Measurements from ENCODE around the gene SYNGR3.

Gene SYNGR3

GRCh38 chr16:2037115-2037514 is 47.3 kb downstream of the SYNGR3 start:
- Histone ChIP-seq H3K36me3 (ENCODE audit: control insufficient read depth in 2 of 2, insufficient read depth in 2 of 2, low read length in 2 of 2) (peaks cover 3 to 6% of the 10 kb centered on the region in 2 donors), H3K27ac (ENCODE audit: low read depth in 2 of 2, low read length in 2 of 2) (peak overlapping the region; percentile 75 to 81), H3K4me3 (ENCODE audit: low read length in 2 of 2) (no peak overlapping the region), H3K9ac (ENCODE audit: low read depth in 1 of 2, low read length in 2 of 2) (no peak overlapping the region), H3K9me3 (ENCODE audit: control insufficient read depth in 2 of 2, low read length in 2 of 2) (no peaks in the 10 kb centered on the region), H3K27me3 (ENCODE audit: control insufficient read depth in 2 of 2, insufficient read depth in 2 of 2, low read length in 2 of 2) (no peaks in the 10 kb centered on the region), H3K4me1 (ENCODE audit: control insufficient read depth in 2 of 2, insufficient read depth in 2 of 2, low read length in 2 of 2) (peaks cover 59 to 62% of the 10 kb centered on the region in 2 donors)

DNA sequence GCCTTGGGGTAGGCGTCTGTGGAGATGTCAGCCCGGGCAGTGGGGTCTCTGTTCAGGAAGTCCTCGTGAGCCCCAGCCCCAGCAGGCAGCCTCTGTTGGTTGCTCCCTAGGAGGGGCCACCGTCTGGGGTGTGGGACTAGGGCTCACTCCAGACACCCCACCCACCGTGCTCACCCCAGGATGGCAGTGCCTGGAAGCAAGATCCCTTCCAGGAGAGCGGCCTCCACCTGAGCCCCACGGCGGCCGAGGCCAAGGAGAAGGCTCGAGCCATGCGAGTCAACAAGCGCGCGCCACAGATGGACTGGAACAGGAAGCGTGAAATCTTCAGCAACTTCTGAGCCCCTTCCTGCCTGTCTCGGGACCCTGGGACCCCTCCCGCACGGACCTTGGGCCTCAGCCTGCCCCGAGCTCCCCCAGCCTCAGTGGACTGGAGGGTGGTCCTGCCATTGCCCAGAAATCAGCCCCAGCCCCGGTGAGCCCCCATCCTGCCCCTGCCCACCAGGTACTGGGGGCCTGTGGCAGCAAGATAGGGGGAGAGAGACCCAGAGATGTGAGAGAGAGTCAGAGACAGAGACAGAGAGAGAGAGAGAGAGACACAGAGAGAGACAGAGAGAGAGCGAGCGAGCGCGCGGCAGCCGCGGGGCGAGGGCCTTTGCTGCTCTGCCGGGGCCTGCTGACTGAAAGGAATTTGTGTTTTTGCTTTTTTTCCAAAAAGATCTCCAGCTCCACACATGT is 48.0 kb downstream of the SYNGR3 start:
- H3K9ac ChIP-seq (ENCODE audit: low read depth in 1 of 2, low read length in 2 of 2): peak overlapping the region in 1 of 2 donors; percentile 51

DNA sequence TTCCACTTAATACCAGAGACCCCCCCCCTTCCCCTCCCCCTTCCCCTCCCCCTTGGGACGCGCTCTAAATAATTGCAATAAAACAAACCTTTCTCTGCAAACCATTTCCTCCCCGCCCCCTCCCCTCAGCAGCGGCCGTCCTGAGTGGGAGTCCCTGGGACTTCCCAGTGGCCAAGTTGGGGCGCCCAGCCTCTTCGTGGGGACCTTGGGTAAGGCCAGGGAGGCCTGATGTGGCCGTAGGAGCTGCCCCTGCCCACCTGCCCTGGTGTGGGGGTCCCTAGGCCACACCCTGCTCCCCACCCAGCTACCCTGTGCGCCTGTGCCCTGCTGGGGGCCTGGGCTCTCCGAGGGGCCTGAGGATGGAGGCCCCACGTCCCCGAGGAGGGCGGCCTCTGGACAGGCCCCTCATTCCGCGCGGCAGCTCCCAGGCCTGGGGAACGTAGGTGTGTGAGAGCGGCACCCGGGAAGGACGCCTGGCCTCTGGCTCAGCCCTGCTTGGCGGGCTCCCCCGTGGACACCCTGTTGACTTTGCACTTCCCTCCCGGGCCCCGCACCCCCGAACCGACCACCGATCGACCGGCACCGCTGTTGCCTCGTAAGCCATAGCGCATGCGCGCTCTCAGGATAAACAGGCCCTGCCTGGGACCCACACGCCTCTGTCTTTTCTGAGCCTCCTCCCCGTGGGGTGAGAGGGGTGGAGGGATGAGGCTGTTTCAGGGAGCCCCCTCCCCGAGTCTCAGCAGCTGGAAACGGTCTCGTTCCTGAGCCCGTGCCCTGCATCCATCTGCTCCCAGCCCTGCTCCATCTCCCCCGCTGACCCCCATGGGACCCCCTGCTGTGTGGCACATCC is 48.8 kb downstream of the SYNGR3 start:
- Histone ChIP-seq H3K27me3 (ENCODE audit: control insufficient read depth in 2 of 2, insufficient read depth in 2 of 2, low read length in 2 of 2) (no peaks in the 10 kb centered on the region), H3K4me3 (ENCODE audit: low read length in 2 of 2) (peak overlapping the region in 1 of 2 donors; percentile 35), H3K9me3 (ENCODE audit: control insufficient read depth in 2 of 2, low read length in 2 of 2) (no peaks in the 10 kb centered on the region), H3K36me3 (ENCODE audit: control insufficient read depth in 2 of 2, insufficient read depth in 2 of 2, low read length in 2 of 2) (peaks cover 3 to 6% of the 10 kb centered on the region in 2 donors), H3K4me1 (ENCODE audit: control insufficient read depth in 2 of 2, insufficient read depth in 2 of 2, low read length in 2 of 2) (peaks cover 64 to 72% of the 10 kb centered on the region in 2 donors), H3K9ac (ENCODE audit: low read depth in 1 of 2, low read length in 2 of 2) (peak overlapping the region in 1 of 2 donors; percentile 57), H3K27ac (ENCODE audit: low read depth in 2 of 2, low read length in 2 of 2) (peak overlapping the region; percentile 84 to 85)

More for the DNA sequence above, 48.0 kb downstream of the SYNGR3 start:
- no peak overlapping the region for H3K4me3 ChIP-seq (ENCODE audit: low read length in 2 of 2)
- peaks cover 59 to 67% of the 10 kb centered on the region in 2 donors for H3K4me1 ChIP-seq (ENCODE audit: control insufficient read depth in 2 of 2, insufficient read depth in 2 of 2, low read length in 2 of 2)
- H3K36me3 ChIP-seq (ENCODE audit: control insufficient read depth in 2 of 2, insufficient read depth in 2 of 2, low read length in 2 of 2): peaks cover 3 to 6% of the 10 kb centered on the region in 2 donors
- no peaks in the 10 kb centered on the region for H3K9me3 ChIP-seq (ENCODE audit: control insufficient read depth in 2 of 2, low read length in 2 of 2)
- no peaks in the 10 kb centered on the region for H3K27me3 ChIP-seq (ENCODE audit: control insufficient read depth in 2 of 2, insufficient read depth in 2 of 2, low read length in 2 of 2)
- peak overlapping the region; percentile 75 to 81 for H3K27ac ChIP-seq (ENCODE audit: low read depth in 2 of 2, low read length in 2 of 2)

GRCh38 chr16:2039274-2040031 is 49.7 kb downstream of the SYNGR3 start:
- Histone ChIP-seq H3K4me3 (ENCODE audit: low read length in 2 of 2) (peak overlapping the region in 1 of 2 donors; percentile 35), H3K4me1 (ENCODE audit: control insufficient read depth in 2 of 2, insufficient read depth in 2 of 2, low read length in 2 of 2) (peaks cover 72 to 75% of the 10 kb centered on the region in 2 donors), H3K27ac (ENCODE audit: low read depth in 2 of 2, low read length in 2 of 2) (peak overlapping the region; percentile 84 to 85), H3K36me3 (ENCODE audit: control insufficient read depth in 2 of 2, insufficient read depth in 2 of 2, low read length in 2 of 2) (peaks cover 3 to 6% of the 10 kb centered on the region in 2 donors), H3K9me3 (ENCODE audit: control insufficient read depth in 2 of 2, low read length in 2 of 2) (no peaks in the 10 kb centered on the region), H3K27me3 (ENCODE audit: control insufficient read depth in 2 of 2, insufficient read depth in 2 of 2, low read length in 2 of 2) (no peaks in the 10 kb centered on the region), H3K9ac (ENCODE audit: low read depth in 1 of 2, low read length in 2 of 2) (peak overlapping the region in 1 of 2 donors; percentile 57)

GRCh38 chr16:2040041-2040786 is 50.4 kb downstream of the SYNGR3 start:
- Histone ChIP-seq H3K36me3 (ENCODE audit: control insufficient read depth in 2 of 2, insufficient read depth in 2 of 2, low read length in 2 of 2) (peaks cover 3 to 6% of the 10 kb centered on the region in 2 donors), H3K27me3 (ENCODE audit: control insufficient read depth in 2 of 2, insufficient read depth in 2 of 2, low read length in 2 of 2) (no peaks in the 10 kb centered on the region), H3K9me3 (ENCODE audit: control insufficient read depth in 2 of 2, low read length in 2 of 2) (no peaks in the 10 kb centered on the region), H3K9ac (ENCODE audit: low read depth in 1 of 2, low read length in 2 of 2) (peak overlapping the region in 1 of 2 donors; percentile 57), H3K4me1 (ENCODE audit: control insufficient read depth in 2 of 2, insufficient read depth in 2 of 2, low read length in 2 of 2) (peaks cover 67 to 74% of the 10 kb centered on the region in 2 donors), H3K4me3 (ENCODE audit: low read length in 2 of 2) (no peak overlapping the region), H3K27ac (ENCODE audit: low read depth in 2 of 2, low read length in 2 of 2) (peak overlapping the region; percentile 84 to 85)

- no peaks in the 10 kb centered on the region for H3K9me3 ChIP-seq (ENCODE audit: control insufficient read depth in 2 of 2, low read length in 2 of 2)
- no peak overlapping the region for H3K4me3 ChIP-seq (ENCODE audit: low read length in 2 of 2)
- H3K36me3 ChIP-seq (ENCODE audit: control insufficient read depth in 2 of 2, insufficient read depth in 2 of 2, low read length in 2 of 2): peaks cover 3 to 6% of the 10 kb centered on the region in 2 donors
- H3K27ac ChIP-seq (ENCODE audit: low read depth in 2 of 2, low read length in 2 of 2): peak overlapping the region; percentile 84 to 85
- peak overlapping the region in 1 of 2 donors; percentile 37 for H3K9ac ChIP-seq (ENCODE audit: low read depth in 1 of 2, low read length in 2 of 2)
- H3K27me3 ChIP-seq (ENCODE audit: control insufficient read depth in 2 of 2, insufficient read depth in 2 of 2, low read length in 2 of 2): no peaks in the 10 kb centered on the region
- H3K4me1 ChIP-seq (ENCODE audit: control insufficient read depth in 2 of 2, insufficient read depth in 2 of 2, low read length in 2 of 2): peaks cover 61 to 73% of the 10 kb centered on the region in 2 donors
Observed at GRCh38 chr16:2040787-2041522, 51.2 kb downstream of the SYNGR3 start.

DNA sequence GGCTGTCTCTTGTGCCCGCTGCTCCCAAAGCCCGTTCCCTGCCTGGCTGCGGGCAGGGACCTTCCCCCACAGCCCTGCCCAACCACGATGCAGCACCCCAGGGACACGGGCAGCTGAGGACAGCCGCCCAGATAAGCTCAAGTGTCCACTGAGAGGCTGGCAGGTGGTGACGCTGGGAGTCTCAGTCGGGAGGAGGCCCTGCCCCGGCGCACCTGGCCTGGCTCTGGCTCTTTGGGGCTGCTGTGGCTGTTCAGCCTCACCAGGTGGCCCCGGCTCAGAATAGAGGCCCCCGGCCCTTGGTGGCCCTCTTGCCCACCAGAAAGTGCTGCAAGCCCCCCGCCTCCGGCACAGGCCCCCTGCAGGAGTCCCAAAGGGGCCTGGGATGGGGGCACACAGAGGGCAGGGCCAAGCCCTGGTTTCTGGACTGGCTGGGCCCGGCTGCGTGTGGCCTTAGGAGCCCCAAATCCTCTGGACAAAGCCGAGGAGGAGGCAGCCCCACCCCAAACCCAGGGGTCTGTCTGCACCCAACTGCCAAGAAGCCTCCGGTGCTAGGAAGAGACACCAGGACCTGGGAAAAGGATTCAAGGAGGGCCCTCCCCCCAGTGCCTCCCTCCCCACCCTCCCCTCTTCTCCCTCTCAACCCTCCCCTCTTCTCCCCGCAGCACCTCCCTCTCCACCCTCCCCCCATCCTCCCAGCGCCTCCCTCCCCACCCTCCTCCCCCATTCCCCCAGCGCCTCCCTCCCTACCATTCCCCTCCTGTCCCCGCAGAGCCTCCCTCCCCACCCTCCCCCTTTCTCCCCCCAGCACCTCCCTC is 52.6 kb downstream of the SYNGR3 start:
- Histone ChIP-seq H3K27me3 (ENCODE audit: control insufficient read depth in 2 of 2, insufficient read depth in 2 of 2, low read length in 2 of 2) (no peaks in the 10 kb centered on the region), H3K9ac (ENCODE audit: low read depth in 1 of 2, low read length in 2 of 2) (peak overlapping the region in 1 of 2 donors; percentile 61), H3K27ac (ENCODE audit: low read depth in 2 of 2, low read length in 2 of 2) (peak overlapping the region; percentile 87 to 90), H3K4me1 (ENCODE audit: control insufficient read depth in 2 of 2, insufficient read depth in 2 of 2, low read length in 2 of 2) (peaks cover 62 to 79% of the 10 kb centered on the region in 2 donors), H3K4me3 (ENCODE audit: low read length in 2 of 2) (no peak overlapping the region), H3K36me3 (ENCODE audit: control insufficient read depth in 2 of 2, insufficient read depth in 2 of 2, low read length in 2 of 2) (peaks cover 0 to 1% of the 10 kb centered on the region in 2 donors), H3K9me3 (ENCODE audit: control insufficient read depth in 2 of 2, low read length in 2 of 2) (no peaks in the 10 kb centered on the region)

DNA sequence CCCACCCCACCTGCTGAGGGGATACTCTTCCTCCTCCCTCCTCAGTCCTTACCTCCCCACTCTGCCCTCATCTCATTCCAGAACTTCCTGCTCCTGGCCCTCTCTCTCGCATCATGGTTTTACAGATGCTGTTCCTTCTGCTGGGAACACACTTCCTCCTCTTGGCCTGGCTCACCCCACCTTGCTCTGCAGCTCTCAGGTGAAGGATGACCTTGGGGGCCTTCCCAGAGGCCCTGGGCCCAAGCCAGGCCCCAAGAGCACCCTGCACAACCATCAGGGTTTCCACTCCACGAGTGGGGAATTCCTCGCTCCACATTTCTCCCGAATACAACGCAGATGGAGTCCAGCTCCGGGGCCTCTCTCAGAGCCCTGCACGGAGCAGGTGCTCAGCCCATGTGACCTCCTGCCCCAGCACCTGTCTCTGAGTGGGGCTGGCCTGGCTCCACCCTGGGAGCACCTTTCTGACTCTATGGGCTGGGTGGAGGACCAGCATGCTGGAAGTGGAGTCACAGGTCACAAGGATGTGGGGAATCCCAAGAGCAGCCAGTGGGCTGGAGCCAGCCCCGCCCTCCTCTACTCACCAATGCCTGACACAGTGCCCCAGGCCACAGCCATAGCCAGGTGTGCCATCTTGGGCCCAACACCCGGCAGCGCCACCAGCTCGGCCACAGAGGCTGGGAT is 53.4 kb downstream of the SYNGR3 start:
- H3K4me1 ChIP-seq (ENCODE audit: control insufficient read depth in 2 of 2, insufficient read depth in 2 of 2, low read length in 2 of 2): peaks cover 59 to 74% of the 10 kb centered on the region in 2 donors
- H3K9me3 ChIP-seq (ENCODE audit: control insufficient read depth in 2 of 2, low read length in 2 of 2): no peaks in the 10 kb centered on the region
- peak overlapping the region in 1 of 2 donors; percentile 71 for H3K9ac ChIP-seq (ENCODE audit: low read depth in 1 of 2, low read length in 2 of 2)
- no peaks in the 10 kb centered on the region for H3K27me3 ChIP-seq (ENCODE audit: control insufficient read depth in 2 of 2, insufficient read depth in 2 of 2, low read length in 2 of 2)
- H3K27ac ChIP-seq (ENCODE audit: low read depth in 2 of 2, low read length in 2 of 2): peak overlapping the region; percentile 87 to 90
- peak overlapping the region in 1 of 2 donors; percentile 31 for H3K4me3 ChIP-seq (ENCODE audit: low read length in 2 of 2)
- no peaks in the 10 kb centered on the region for H3K36me3 ChIP-seq (ENCODE audit: control insufficient read depth in 2 of 2, insufficient read depth in 2 of 2, low read length in 2 of 2)
